Adipose tissue (tissue), 3 donors: ENCODE data around the gene ACTR6. TPM values are rescaled to one million over a fixed set of nuclear protein-coding genes. Genes with fewer than 3 reads are reported as not detected.
A peak's percentile ranks its signal among the peaks of the same experiment; 100 is the strongest.

Experiments used
- H3K27ac ChIP-seq: one replicate; pipeline ENCODE4 v1.5.1; 2013; ENCODE audit warnings: low read depth, low read length
- WGBS, 3 donors: extraction: QIAGEN DNeasy Blood & Tissue Kit; methylation state at CpG; one replicate each; pipeline ENCODE4 v1.1.7; 2013; 5-methylcytosine and 5-hydroxymethylcytosine counted together
- polyA plus RNA-seq, 3 donors: library from polyadenylated mRNA; stranded (reverse); fragments of 200-250 nt; gene quantifications; one replicate each; pipeline ENCODE4 v1.2.3, GENCODE V29; 2013
- donor health status: healthy with polysubstance abuse.
- donor health status: Bipolar disorder and iron deficiency.
- donor health status: healthy.

ACTR6 gene
- polyA plus RNA-seq: 10 to 100 TPM in 2 of 3 donors, 1 to 10 TPM in 1; 6.1 to 21.6 (median 12.9) TPM

- 0% methylated on average over 38 of the region's 38 CpGs for WGBS, 3 donors
- peak within 1 kb of the TSS; percentile 64 for H3K27ac ChIP-seq
Measured at GRCh38 chr12:100200463-100201181, at the start of gene ACTR6. Gene ACTR6, plus strand, starts transcription at chr12:100200815. Its CDS starts 37 bp downstream, at chr12:100200852.

DNA sequence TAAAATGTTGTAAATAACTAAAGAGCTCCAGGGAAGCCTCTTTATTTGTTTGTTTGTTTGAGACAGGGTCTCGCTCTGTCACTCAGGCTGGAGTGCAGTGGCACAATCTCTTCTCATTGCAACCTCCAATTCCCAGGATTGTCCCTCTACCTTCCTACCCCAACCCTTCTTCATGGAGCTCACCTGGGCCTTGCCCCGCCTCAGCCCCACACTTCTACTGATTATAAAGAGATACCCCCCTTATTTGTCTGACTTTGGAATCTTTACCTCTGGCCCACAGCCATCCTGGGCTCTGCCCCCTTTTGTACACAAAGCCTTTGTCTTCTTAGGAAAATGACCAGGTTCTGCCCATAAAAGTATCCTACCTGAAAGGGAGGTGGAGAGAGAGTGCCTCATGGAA is 48.8 kb upstream of the ACTR6 start:
- 95 to 99% (median 96%) methylated on average over 2 of the region's 2 CpGs for WGBS, 3 donors
- H3K27ac ChIP-seq: no peak overlapping the region

DNA sequence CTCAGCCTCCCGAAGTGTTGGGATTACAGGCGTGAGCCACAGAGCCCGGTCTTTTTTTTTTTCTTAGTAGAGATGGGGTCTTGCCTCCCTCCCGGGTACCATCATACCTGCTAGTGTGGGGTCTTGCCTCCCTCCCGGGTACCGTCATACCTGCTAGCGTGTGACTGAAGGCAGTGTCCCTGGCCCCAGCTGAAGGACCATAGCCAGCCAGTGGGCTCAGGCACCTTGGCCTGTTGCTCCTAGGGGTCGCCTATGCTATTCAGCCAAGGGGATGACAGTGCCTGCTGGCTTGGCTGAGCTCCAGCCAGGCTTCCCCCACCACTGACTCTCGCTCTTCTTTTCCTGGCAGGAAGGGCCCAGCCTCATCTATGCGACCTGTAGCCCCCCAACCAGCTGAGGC is 47.5 kb upstream of the ACTR6 start:
- WGBS, 3 donors: 89 to 94% (median 91%) methylated on average over 10 of the region's 10 CpGs
- H3K27ac ChIP-seq: no peak overlapping the region

DNA sequence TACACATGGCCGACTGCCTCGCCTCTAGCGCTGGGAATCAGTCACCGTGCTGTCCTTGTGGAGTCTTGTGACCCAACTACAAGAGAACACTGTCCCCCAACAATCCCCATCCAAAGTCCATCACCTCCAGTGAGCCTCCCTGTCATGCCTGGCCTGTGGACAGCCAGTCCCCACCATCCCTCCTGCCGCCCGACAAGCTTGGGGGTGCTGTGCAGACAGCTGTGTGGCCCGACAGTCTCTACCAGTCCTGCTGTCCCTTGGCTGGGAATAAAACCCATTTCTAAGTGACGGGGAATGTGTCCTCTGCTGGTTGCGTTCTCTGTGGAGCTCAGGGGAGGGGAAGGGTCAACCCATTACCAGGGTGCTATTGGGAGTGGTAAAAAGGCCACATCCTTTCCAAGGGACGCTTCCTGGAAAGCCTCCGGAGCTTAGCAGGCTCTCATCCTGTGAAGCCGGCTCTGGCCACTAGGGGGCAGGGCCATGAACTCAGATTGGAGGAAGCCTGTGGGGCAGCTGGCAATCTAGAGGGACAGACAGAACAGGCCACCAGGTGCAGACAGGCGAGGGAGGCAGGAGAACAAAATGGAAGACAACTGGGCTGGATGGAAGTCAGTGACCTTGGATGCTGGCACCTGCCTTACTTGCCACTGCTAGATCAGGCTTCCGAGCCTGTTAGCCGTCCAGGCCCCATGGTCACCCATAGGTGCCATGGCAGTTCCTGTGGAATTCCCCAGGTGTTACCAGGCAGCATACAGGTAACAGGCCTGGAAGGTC is 46.0 kb upstream of the ACTR6 start:
- no peak overlapping the region for H3K27ac ChIP-seq
- 67 to 70% (median 68%) methylated on average over 15 of the region's 15 CpGs for WGBS, 3 donors

DNA sequence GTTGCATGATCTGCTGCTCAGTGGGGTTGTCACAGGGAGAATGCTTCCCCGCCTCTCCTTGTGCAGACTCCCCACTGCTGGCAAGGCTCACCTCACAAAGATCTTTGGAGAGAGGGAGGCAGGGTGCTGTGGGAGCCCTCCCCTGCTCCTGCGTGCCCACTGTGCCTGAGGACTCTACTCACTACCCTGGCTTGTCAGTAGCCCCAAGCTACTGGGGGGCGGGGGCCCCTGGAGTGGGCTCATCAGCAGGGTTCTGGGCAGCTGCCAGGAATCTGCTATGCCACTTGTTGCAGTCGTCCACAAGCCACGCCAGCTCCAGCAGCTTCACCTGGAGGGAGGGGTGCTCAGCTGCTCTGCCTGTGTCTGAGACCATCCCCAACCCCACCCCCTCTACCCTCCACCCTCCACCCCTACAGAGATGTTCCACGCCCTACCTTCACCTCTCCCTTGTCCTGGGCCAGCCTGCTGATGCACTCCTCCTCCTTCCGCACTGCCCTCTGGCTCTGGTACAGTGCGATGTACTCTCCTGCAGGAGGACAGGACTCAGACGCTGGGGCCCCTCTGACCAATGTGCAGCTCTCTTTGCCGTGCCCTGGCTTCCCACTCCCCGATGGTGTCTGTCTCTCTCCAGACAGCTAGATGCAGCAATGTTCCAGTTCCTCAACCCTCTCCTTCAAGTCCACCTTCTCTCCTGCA is 43.7 kb upstream of the ACTR6 start:
- 80 to 86% (median 84%) methylated on average over 11 of the region's 11 CpGs for WGBS, 3 donors
- no peak overlapping the region for H3K27ac ChIP-seq

DNA sequence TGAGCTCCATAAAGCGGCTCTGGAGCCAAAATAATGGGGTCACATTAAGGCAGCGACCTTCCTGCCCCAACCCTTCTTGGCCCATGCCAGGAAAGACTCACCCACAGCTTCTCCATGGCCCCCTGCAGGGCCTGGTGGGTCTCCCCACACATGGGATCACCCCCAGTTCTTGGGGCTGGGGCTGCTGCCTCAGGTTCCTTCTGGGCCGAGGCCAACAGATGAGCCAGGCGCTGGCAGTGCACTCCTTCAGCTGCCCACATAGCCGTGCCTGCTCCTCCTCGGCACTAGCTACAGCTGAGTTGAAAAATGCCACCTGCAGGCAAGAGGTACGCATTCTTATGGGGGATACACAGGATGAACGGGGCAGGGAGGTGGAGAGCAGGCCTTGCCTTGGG is 43.2 kb upstream of the ACTR6 start:
- 86 to 95% (median 92%) methylated on average over 8 of the region's 8 CpGs for WGBS, 3 donors
- H3K27ac ChIP-seq: no peak overlapping the region

DNA sequence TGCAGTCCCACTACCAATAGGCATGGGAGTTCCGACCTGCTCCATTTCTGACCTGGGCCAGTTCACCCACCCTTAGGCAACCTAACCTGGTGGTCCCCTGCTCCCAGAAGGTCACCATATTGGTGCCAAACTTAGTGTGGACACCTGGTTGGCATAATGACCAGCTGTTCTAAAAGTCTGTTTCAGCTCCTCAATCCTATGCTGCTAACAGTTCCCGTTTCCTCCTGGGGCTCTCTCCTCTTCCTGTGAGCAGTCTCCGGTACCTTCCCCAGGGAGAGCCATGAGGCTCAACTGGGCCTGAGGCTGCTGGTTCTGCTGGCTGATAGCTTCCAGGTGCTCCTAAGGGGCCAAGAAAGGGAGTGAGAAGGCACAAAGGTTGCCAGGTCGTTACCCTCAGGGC is 42.1 kb upstream of the ACTR6 start:
- 90 to 98% (median 90%) methylated on average over 4 of the region's 4 CpGs for WGBS, 3 donors
- H3K27ac ChIP-seq: no peak overlapping the region

DNA sequence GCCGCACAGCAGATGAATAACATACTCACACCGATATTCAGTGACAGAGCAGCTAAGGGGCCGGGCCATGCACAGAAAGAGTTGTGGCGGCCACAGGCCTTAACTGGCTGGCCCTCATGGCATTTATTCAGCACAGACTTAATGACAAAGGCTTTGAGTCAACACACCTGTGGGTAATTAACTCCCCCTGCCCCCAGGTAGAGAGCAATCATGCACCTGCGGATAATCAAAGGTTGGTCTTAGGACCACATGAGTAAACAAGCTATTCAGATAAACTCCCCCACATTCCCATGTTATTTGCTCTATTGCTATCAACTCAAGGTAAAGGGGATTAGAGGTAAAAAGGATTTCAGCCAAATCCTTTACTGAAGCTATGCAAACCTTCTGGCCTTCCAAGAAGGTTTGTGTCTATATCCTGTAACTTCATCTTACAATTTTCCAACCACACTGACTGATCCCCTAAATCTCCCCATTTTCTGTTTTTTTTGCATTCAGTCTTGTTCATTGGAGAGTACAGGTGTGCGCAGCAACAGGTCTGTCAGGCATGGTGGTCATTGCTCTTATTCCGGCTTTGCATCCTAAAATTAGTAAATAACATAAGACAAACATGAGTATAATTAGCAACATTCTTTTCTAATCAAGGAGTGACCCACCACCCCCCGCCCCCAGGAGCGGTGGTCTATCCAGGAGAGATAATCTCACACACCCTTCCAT is 41.1 kb upstream of the ACTR6 start:
- 93 to 98% (median 94%) methylated on average over 9 of the region's 9 CpGs for WGBS, 3 donors
- H3K27ac ChIP-seq: no peak overlapping the region

DNA sequence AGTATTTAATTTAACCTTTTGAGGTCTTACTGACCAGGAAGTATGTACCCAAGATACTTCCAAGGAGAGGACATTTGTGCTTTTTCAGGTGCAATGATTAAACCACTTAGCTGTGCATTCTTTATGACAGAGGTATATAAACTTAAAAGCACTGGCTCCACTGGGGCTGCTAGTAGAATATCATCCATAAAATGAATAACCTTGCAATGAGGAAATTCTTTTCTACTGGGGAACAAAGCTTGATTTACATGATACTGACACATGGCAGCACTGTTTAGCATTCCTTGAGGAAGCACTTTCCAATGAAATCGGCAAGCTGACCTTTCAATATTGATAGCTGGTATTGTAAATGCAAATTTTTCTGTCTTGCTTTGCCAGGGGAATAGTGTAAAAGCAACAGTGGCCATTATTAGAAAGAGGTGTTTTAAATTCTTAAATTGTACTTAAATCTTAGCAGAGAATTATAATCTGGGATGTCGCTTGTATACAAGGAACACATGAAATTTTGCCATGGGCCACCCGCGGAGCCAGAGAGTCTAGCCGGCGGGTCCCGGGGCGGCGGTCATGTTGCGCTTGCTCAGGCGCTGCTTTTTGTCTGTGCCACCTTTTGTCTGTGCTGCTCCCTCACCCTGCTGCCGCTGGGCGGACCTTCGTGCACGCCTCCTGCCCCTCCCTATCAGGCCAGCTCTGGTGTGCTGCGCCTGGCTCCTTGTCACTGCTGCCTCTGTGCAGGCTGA is 37.0 kb upstream of the ACTR6 start:
- WGBS, 3 donors: 5 to 17% (median 6%) methylated on average over 16 of the region's 16 CpGs
- no peak overlapping the region for H3K27ac ChIP-seq

DNA sequence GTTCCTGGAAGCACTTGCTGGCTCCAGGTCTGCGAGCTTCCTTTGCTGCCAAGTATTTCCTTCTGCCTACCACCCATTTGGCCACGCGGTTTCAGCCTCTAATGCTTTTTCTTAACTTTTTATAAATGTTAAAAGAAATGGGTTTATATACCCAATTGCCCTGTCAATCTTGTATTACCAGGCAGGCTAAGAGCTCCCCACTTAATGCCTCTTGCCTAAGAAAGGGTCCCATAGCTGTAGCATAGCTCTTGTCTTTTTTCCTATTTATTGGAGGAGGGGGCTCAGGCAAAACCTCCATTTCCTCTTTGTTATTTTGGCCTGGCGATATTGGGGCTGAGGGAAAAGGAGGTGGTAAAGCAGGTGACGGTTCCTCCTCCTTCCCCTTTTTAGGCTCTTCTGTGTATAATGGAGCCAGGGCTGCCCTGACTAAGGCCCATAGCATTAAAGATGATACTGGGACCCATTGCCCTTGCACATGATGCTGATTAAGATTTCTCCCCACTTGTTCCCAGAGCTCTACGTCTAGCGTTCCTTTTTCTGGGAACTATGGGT is 36.4 kb upstream of the ACTR6 start:
- 47 to 63% (median 50%) methylated on average over 7 of the region's 7 CpGs for WGBS, 3 donors
- no peak overlapping the region for H3K27ac ChIP-seq

- 92 to 96% (median 95%) methylated on average over 3 of the region's 3 CpGs for WGBS, 3 donors
- H3K27ac ChIP-seq: no peak overlapping the region
Measured at GRCh38 chr12:100165356-100165755, 35.3 kb upstream of the ACTR6 start.

DNA sequence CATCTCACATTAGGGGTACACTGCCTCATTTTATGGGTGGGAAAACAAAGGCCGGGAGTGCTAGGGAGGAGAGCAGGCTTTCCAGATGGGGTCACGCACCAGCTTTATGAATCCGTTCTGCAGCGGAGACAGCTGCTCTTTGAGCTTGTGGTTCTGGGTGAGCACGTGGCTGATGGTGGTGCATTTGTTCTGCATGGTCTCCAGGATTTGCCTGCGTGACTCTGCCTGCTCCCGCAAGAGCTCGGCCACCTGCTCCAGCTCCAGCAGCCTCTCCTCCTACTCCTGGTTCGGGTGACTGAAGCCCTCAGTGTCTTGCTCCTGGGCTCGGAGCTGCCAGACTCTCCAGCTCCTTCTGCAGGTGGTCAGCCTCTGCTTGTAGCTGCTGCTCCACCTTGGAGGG is 34.4 kb upstream of the ACTR6 start:
- WGBS, 3 donors: 95 to 96% (median 95%) methylated on average over 10 of the region's 10 CpGs
- H3K27ac ChIP-seq: no peak overlapping the region

GRCh38 chr12:100168562-100168961 is 32.1 kb upstream of the ACTR6 start:
- WGBS, 3 donors: 90 to 93% (median 91%) methylated on average over 4 of the region's 4 CpGs

GRCh38 chr12:100169345-100169744 is 31.3 kb upstream of the ACTR6 start:
- 93 to 98% (median 97%) methylated on average over 9 of the region's 9 CpGs for WGBS, 3 donors
- no peak overlapping the region for H3K27ac ChIP-seq

More at GRCh38 chr12:100168562-100168961, 32.1 kb upstream of the ACTR6 start:
- H3K27ac ChIP-seq: no peak overlapping the region

GRCh38 chr12:100170313-100170858 is 30.2 kb upstream of the ACTR6 start:
- H3K27ac ChIP-seq: no peak overlapping the region
- 74 to 87% (median 80%) methylated on average over 7 of the region's 7 CpGs for WGBS, 3 donors

- H3K27ac ChIP-seq: no peak overlapping the region
Measured at GRCh38 chr12:100171248-100171647, 29.4 kb upstream of the ACTR6 start.

GRCh38 chr12:100173111-100173510 is 27.5 kb upstream of the ACTR6 start:
- H3K27ac ChIP-seq: no peak overlapping the region
- WGBS, 3 donors: 93 to 95% (median 95%) methylated on average over 6 of the region's 6 CpGs

DNA sequence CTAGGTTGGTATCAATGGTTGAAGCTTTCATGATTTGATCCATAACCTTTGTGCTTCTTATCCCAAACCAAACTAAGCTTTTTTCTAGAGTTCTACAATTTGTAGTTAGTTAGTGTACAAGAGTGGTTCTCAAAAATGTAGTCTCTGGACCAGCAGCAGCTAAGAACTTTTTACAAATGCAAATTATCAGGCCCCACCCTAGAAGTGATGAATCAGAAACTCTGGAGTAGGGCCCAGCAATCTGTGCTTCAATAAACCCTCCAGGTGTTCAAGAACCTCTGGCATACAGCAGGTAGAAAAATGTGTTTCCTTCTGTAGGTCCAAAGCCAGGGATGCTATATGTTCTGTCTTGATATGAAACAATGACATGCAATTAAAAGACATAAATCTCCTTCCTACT is 26.1 kb upstream of the ACTR6 start:
- H3K27ac ChIP-seq: no peak overlapping the region
